SU-DHL-6 (cell line): ENCODE data around the gene PRKAR2A.

Experiments used
- CTCF ChIP-seq: fragments of 200-600 bp; sonication (generic); IDR thresholded peaks from one replicate; pipeline ENCODE4 v1.5.1; 2017; ENCODE audit warnings: antibody characterized with exemption, mild to moderate bottlenecking, low read length, moderate library complexity; ENCODE audit not compliant: insufficient read depth, poor library complexity, severe bottlenecking
- EZH2phosphoT487 ChIP-seq: fragments of 200-600 bp; sonication (generic), shearing (Covaris generic); conservative IDR thresholded peaks from 2 replicates; pipeline ENCODE4 v1.6.1; 2018; ENCODE audit warnings: mild to moderate bottlenecking, antibody characterized with exemption, low read length, moderate library complexity, mixed read lengths

DNA sequence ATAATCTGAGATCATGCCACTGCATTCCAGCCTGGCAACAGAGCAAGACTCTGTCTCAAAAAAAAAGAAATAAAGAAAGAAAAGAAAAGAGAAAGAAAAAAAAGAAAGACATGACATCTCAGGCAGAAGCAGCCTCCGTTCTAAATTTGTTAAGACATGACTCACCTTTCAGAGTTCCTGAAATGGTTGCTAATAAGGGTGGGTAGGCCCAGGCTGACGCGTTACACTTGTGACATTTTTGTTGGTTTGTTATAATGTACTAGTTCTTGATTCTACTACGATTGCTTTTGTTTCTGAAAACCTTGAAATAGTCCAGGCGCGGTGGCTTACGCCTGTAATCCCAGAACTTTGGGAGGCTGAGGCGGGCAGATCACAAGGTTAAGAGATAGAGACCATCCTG lies 30.0 kb upstream of the PRKAR2A start:
- TF ChIP-seq CTCF (no peak), EZH2phosphoT487 (no peak)
